ENCODE measurements around the gene LIN28A.
"Not testable (repeated sequence)": the region's sequence is repeated elsewhere in the genome, so short reads cannot be mapped to it uniquely, and the experiment has no call there.

LIN28A gene

GRCh38 chr1:26375081-26375480 lies 35.5 kb upstream of the LIN28A start:
- DNase-seq (ENCODE audit: low read depth, low spot score) = no peak
- Histone ChIP-seq H3K27me3 (ENCODE audit: insufficient read depth, insufficient read length) (no peaks in the 10 kb centered on the region), H3K36me3 (ENCODE audit: insufficient read depth, insufficient read length, low read length) (no peaks in the 10 kb centered on the region), H3K9ac (ENCODE audit: insufficient read length, low read depth) (no peak overlapping the region), H3K4me1 (ENCODE audit: insufficient read depth, insufficient read length) (peaks cover 12% of the 10 kb centered on the region), H3K9me3 (ENCODE audit: insufficient read depth, low read length) (peaks cover 10% of the 10 kb centered on the region; the same call in 1 of the 2 replicates), H3K4me3 (ENCODE audit: insufficient read length, low read depth) (no peak overlapping the region)
- TF ChIP-seq YY1 (IDR thresholded peaks at IDR 0.05; ENCODE audit: insufficient read depth, insufficient read length) (no peak), ZNF274 (IDR thresholded peaks at IDR 0.05; ENCODE audit: low read depth, low read length) (no peak), SUZ12 (IDR thresholded peaks at IDR 0.05; ENCODE audit: extremely low read depth, insufficient read depth, insufficient read length) (no peak)

DNA sequence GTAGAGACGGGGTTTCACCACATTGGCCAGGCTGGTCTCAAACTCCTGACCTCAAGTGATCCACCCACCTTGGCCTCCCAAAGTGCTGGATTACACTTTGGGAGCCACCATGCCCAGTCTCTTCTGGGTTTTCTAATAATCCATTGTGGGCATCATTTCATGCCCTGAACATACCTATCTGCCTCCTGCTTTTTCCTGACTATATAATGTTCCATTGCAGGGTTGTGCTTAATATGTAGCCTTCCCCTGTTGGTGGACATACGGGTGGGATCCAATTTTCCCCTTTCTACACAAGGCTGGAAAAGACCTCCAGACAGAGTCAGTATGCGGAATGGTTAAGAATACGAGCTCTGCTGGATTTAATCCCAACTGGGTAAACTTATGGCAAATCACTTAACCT lies 34.6 kb upstream of the LIN28A start:
- DNase-seq (ENCODE audit: low read depth, low spot score) = no peak
- H3K4me1 ChIP-seq (ENCODE audit: insufficient read depth, insufficient read length) = peaks cover 12% of the 10 kb centered on the region
- no peaks in the 10 kb centered on the region for H3K36me3 ChIP-seq (ENCODE audit: insufficient read depth, insufficient read length, low read length)
- no peaks in the 10 kb centered on the region for H3K27me3 ChIP-seq (ENCODE audit: insufficient read depth, insufficient read length)
- peaks cover 6% of the 10 kb centered on the region; the same call in 1 of the 2 replicates for H3K9me3 ChIP-seq (ENCODE audit: insufficient read depth, low read length)
- no peak for TF ChIP-seq YY1 (IDR thresholded peaks at IDR 0.05; ENCODE audit: insufficient read depth, insufficient read length)
- TF ChIP-seq ZNF274 (IDR thresholded peaks at IDR 0.05; ENCODE audit: low read depth, low read length) = no peak
- TF ChIP-seq SUZ12 (IDR thresholded peaks at IDR 0.05; ENCODE audit: extremely low read depth, insufficient read depth, insufficient read length) = no peak
- H3K9ac ChIP-seq (ENCODE audit: insufficient read length, low read depth) = no peak overlapping the region
- no peak overlapping the region for H3K4me3 ChIP-seq (ENCODE audit: insufficient read length, low read depth)

- no peak for DNase-seq (ENCODE audit: low read depth, low spot score)
- H3K36me3 ChIP-seq (ENCODE audit: insufficient read depth, insufficient read length, low read length) = no peaks in the 10 kb centered on the region
- H3K4me3 ChIP-seq (ENCODE audit: insufficient read length, low read depth) = no peak overlapping the region
- no peaks in the 10 kb centered on the region for H3K9me3 ChIP-seq (ENCODE audit: insufficient read depth, low read length)
- H3K4me1 ChIP-seq (ENCODE audit: insufficient read depth, insufficient read length) = peaks cover 12% of the 10 kb centered on the region
- TF ChIP-seq ZNF274 (IDR thresholded peaks at IDR 0.05; ENCODE audit: low read depth, low read length) (no peak), YY1 (IDR thresholded peaks at IDR 0.05; ENCODE audit: insufficient read depth, insufficient read length) (no peak), SUZ12 (IDR thresholded peaks at IDR 0.05; ENCODE audit: extremely low read depth, insufficient read depth, insufficient read length) (no peak)
- H3K27me3 ChIP-seq (ENCODE audit: insufficient read depth, insufficient read length) = no peaks in the 10 kb centered on the region
- no peak overlapping the region for H3K9ac ChIP-seq (ENCODE audit: insufficient read length, low read depth)
These were observed 32.3 kb upstream of the LIN28A start for GRCh38 chr1:26378088-26378878.

DNA sequence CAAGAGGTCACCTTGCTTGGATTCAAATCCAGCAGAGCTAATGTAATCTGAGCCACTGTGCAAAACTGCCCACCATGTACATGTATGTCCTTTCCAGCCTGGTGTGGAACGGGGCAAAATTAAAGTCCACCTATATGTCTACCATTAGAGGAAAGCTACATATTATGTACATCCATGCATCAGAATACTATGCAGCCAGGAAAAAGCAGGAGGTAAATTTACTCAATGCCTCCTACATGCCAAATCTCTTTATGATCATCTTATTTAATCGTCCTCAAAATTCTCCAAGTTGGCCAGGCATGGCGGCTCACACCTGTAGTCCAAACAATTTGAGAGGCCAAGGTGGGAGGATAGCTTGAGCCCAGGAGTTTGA lies 31.8 kb upstream of the LIN28A start:
- Histone ChIP-seq H3K4me3 (ENCODE audit: insufficient read length, low read depth) (no peak overlapping the region), H3K4me1 (ENCODE audit: insufficient read depth, insufficient read length) (peaks cover 12% of the 10 kb centered on the region), H3K9ac (ENCODE audit: insufficient read length, low read depth) (no peak overlapping the region), H3K27me3 (ENCODE audit: insufficient read depth, insufficient read length) (no peaks in the 10 kb centered on the region), H3K36me3 (ENCODE audit: insufficient read depth, insufficient read length, low read length) (no peaks in the 10 kb centered on the region), H3K9me3 (ENCODE audit: insufficient read depth, low read length) (no peaks in the 10 kb centered on the region)
- no peak for DNase-seq (ENCODE audit: low read depth, low spot score)
- TF ChIP-seq YY1 (IDR thresholded peaks at IDR 0.05; ENCODE audit: insufficient read depth, insufficient read length) = no peak
- TF ChIP-seq ZNF274 (IDR thresholded peaks at IDR 0.05; ENCODE audit: low read depth, low read length) = no peak
- TF ChIP-seq SUZ12 (IDR thresholded peaks at IDR 0.05; ENCODE audit: extremely low read depth, insufficient read depth, insufficient read length) = no peak

GRCh38 chr1:26384076-26384475 lies 26.5 kb upstream of the LIN28A start:
- H3K9ac ChIP-seq (ENCODE audit: insufficient read length, low read depth) = no peak overlapping the region
- no peak for DNase-seq (ENCODE audit: low read depth, low spot score)
- no peaks in the 10 kb centered on the region for H3K27me3 ChIP-seq (ENCODE audit: insufficient read depth, insufficient read length)
- no peaks in the 10 kb centered on the region for H3K36me3 ChIP-seq (ENCODE audit: insufficient read depth, insufficient read length, low read length)
- no peak for TF ChIP-seq YY1 (IDR thresholded peaks at IDR 0.05; ENCODE audit: insufficient read depth, insufficient read length)
- TF ChIP-seq SUZ12 (IDR thresholded peaks at IDR 0.05; ENCODE audit: extremely low read depth, insufficient read depth, insufficient read length) = no peak
- TF ChIP-seq ZNF274 (IDR thresholded peaks at IDR 0.05; ENCODE audit: low read depth, low read length) = no peak
- H3K4me1 ChIP-seq (ENCODE audit: insufficient read depth, insufficient read length) = no peaks in the 10 kb centered on the region
- no peaks in the 10 kb centered on the region for H3K9me3 ChIP-seq (ENCODE audit: insufficient read depth, low read length)
- H3K4me3 ChIP-seq (ENCODE audit: insufficient read length, low read depth) = no peak overlapping the region

DNA sequence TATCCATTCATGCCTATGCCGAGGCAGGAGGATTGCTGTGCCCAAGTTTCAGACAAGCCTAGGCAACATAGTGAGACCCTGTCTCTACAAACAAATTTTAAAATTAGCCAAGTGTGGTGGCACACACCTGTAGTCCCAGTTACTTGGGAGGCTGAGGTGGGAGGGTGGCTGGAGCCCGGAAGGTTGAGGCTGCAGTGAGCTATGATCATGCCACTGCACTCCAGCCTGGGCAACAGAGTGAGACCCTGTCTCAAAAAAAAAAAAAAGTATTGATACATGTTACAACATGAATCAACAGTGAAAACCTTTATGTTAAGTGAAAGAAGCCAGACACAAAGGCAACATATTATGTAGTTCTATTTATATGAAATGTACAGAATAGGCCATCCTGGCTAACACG lies 25.6 kb upstream of the LIN28A start:
- not testable (repeated sequence) for H3K9ac ChIP-seq (ENCODE audit: insufficient read length, low read depth)

GRCh38 chr1:26387447-26387846 lies 23.2 kb upstream of the LIN28A start:
- Histone ChIP-seq H3K27me3 (ENCODE audit: insufficient read depth, insufficient read length) (no peaks in the 10 kb centered on the region), H3K4me3 (ENCODE audit: insufficient read length, low read depth) (no peak overlapping the region), H3K36me3 (ENCODE audit: insufficient read depth, insufficient read length, low read length) (no peaks in the 10 kb centered on the region), H3K9ac (ENCODE audit: insufficient read length, low read depth) (no peak overlapping the region), H3K9me3 (ENCODE audit: insufficient read depth, low read length) (no peaks in the 10 kb centered on the region), H3K4me1 (ENCODE audit: insufficient read depth, insufficient read length) (peaks cover 7% of the 10 kb centered on the region)
- DNase-seq (ENCODE audit: low read depth, low spot score) = no peak
- TF ChIP-seq ZNF274 (IDR thresholded peaks at IDR 0.05; ENCODE audit: low read depth, low read length) (no peak), SUZ12 (IDR thresholded peaks at IDR 0.05; ENCODE audit: extremely low read depth, insufficient read depth, insufficient read length) (no peak), YY1 (IDR thresholded peaks at IDR 0.05; ENCODE audit: insufficient read depth, insufficient read length) (no peak)

More for the DNA sequence above, 25.6 kb upstream of the LIN28A start:
- H3K4me3 ChIP-seq (ENCODE audit: insufficient read length, low read depth); H3K27me3 ChIP-seq (ENCODE audit: insufficient read depth, insufficient read length); DNase-seq (ENCODE audit: low read depth, low spot score); H3K36me3 ChIP-seq (ENCODE audit: insufficient read depth, insufficient read length, low read length); H3K4me1 ChIP-seq (ENCODE audit: insufficient read depth, insufficient read length); H3K9me3 ChIP-seq (ENCODE audit: insufficient read depth, low read length): not testable (repeated sequence)

Data from NT2/D1 (cell line).